Mesodermal cell (in vitro differentiated cells): ENCODE data around the gene SLCO2A1.
A peak's percentile ranks its signal among the peaks of the same experiment; 100 is the strongest.

Experiments
- H3K27ac ChIP-seq: 2 replicates; pipeline ENCODE4 v1.7.0; 2013; ENCODE audit warnings: mild to moderate bottlenecking, low read depth, low read length, moderate library complexity; ENCODE audit not compliant: severe bottlenecking
- H3K36me3 ChIP-seq: 2 replicates; pipeline ENCODE4 v1.7.1; 2013; ENCODE audit warnings: mild to moderate bottlenecking, low read length, moderate library complexity; ENCODE audit not compliant: control insufficient read depth, insufficient read depth
- H3K4me1 ChIP-seq: one replicate; pipeline ENCODE4 v1.7.1; 2013; ENCODE audit warnings: mild to moderate bottlenecking, low read length; ENCODE audit not compliant: insufficient read depth, control insufficient read depth, poor library complexity, severe bottlenecking
- H3K4me3 ChIP-seq: 2 replicates; pipeline ENCODE4 v1.7.0; 2013; ENCODE audit warnings: low read length, control low read depth, mild to moderate bottlenecking; ENCODE audit not compliant: insufficient read depth, poor library complexity, severe bottlenecking; ENCODE audit errors: extremely low read depth
- H3K9me3 ChIP-seq: 2 replicates; pipeline ENCODE4 v1.7.1; 2013; ENCODE audit warnings: mild to moderate bottlenecking, low read length, moderate library complexity; ENCODE audit not compliant: control insufficient read depth
- WGBS, 2 experiments: methylation state at CpG; one replicate each; pipeline ENCODE4 v1.1.5; 2013; ENCODE audit warnings: missing lambda C conversion rate in 2 of 2; ENCODE audit not compliant: insufficient coverage in 2 of 2; 5-methylcytosine and 5-hydroxymethylcytosine counted together

SLCO2A1 gene

GRCh38 chr3:133932009-133932408 lies 97.7 kb downstream of the SLCO2A1 start:
- Histone ChIP-seq H3K36me3 (no peaks in the 10 kb centered on the region), H3K27ac (no peak overlapping the region), H3K4me1 (no peaks in the 10 kb centered on the region), H3K4me3 (no peak overlapping the region), H3K9me3 (no peaks in the 10 kb centered on the region)
- 77 to 92% methylated on average over 5 to 6 of the region's 6 CpGs for WGBS, 2 experiments

DNA sequence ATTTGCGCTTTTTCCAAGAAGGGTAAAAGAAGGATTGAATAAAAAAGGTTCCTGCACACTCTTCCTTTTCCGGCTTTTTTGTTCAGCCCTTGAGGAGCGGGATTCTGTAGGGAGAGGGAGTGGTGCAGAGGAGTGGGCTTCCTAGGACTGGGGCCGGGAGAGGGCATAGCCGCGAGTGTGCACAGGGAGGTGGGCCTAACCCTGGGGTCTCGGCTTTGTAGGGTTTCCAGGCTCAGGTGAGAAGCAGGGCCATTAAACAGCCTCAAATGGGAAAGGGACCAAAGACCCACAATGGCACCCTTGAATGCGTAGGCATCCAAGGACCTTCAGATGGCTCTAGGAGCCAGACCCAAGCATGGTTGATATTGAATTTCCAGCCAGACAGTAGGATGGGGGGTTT lies 98.6 kb downstream of the SLCO2A1 start:
- H3K4me1 ChIP-seq, result no peaks in the 10 kb centered on the region
- 84 to 100% methylated on average over 3 to 7 of the region's 8 CpGs for WGBS, 2 experiments
- H3K27ac ChIP-seq, result no peak overlapping the region
- H3K4me3 ChIP-seq, result no peak overlapping the region
- H3K36me3 ChIP-seq, result no peaks in the 10 kb centered on the region
- no peaks in the 10 kb centered on the region for H3K9me3 ChIP-seq

DNA sequence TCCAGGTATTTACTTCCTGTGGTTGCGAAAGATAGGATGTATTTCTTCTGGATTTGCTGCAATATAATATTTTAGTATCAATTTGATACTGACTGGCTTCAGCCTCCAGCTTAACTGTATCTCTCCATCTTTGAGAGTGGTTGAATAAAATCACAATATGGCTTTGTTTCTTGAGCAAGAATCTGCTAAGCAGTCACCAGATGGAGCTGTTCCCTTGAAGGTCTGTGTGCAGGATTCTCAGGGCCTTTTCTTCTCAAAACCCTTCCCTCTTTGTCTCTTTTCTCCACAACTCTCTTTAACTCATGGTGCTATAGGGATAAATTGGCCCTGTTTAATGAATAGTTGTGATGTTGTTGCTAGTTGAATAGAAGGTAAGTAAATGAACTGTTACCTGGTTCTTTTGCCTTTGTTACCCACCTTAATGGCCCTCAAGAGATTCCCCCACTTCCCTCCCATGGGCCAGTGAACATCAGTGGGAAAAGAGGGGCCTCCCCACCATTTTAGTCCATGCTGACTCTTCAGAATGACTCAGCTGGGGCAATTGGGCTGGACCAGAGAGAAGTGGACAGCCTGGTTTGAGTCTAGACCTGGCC lies 99.3 kb downstream of the SLCO2A1 start:
- no peak overlapping the region for H3K27ac ChIP-seq
- H3K36me3 ChIP-seq, result no peaks in the 10 kb centered on the region
- H3K4me1 ChIP-seq, result no peaks in the 10 kb centered on the region
- H3K4me3 ChIP-seq, result no peak overlapping the region
- H3K9me3 ChIP-seq, result no peaks in the 10 kb centered on the region
- WGBS, 2 experiments, result no CpG with 5 or more reads among the region's 1 CpG

- 91 to 98% methylated on average over 10 to 13 of the region's 14 CpGs for WGBS, 2 experiments
- Histone ChIP-seq H3K27ac (no peak overlapping the region), H3K9me3 (no peaks in the 10 kb centered on the region), H3K4me1 (no peaks in the 10 kb centered on the region), H3K4me3 (no peak overlapping the region), H3K36me3 (no peaks in the 10 kb centered on the region)
Measured at GRCh38 chr3:133928903-133929607, 100.7 kb downstream of the SLCO2A1 start.

- Histone ChIP-seq H3K9me3 (no peaks in the 10 kb centered on the region), H3K36me3 (no peaks in the 10 kb centered on the region), H3K4me1 (no peaks in the 10 kb centered on the region), H3K27ac (no peak overlapping the region), H3K4me3 (no peak overlapping the region)
- 91 to 96% methylated on average over 14 to 17 of the region's 20 CpGs for WGBS, 2 experiments
Measured at GRCh38 chr3:133928136-133928893, 101.4 kb downstream of the SLCO2A1 start.

GRCh38 chr3:133927540-133928066 lies 102.1 kb downstream of the SLCO2A1 start:
- WGBS, 2 experiments, result 11 to 15% methylated on average over 28 to 34 of the region's 51 CpGs
- H3K4me3 ChIP-seq, result peak overlapping the region; percentile 46

GRCh38 chr3:133926736-133927539 lies 102.8 kb downstream of the SLCO2A1 start:
- no peak overlapping the region for H3K27ac ChIP-seq
- no peaks in the 10 kb centered on the region for H3K9me3 ChIP-seq
- H3K4me3 ChIP-seq, result peak overlapping the region; percentile 46
- H3K4me1 ChIP-seq, result no peaks in the 10 kb centered on the region
- WGBS, 2 experiments, result 19 to 24% methylated on average over 25 to 26 of the region's 34 CpGs
- H3K36me3 ChIP-seq, result no peaks in the 10 kb centered on the region

More at GRCh38 chr3:133927540-133928066, 102.1 kb downstream of the SLCO2A1 start:
- Histone ChIP-seq H3K36me3 (no peaks in the 10 kb centered on the region), H3K27ac (no peak overlapping the region), H3K9me3 (no peaks in the 10 kb centered on the region), H3K4me1 (no peaks in the 10 kb centered on the region)

GRCh38 chr3:133925960-133926735 lies 103.6 kb downstream of the SLCO2A1 start:
- H3K36me3 ChIP-seq, result no peaks in the 10 kb centered on the region
- H3K9me3 ChIP-seq, result no peaks in the 10 kb centered on the region
- no peak overlapping the region for H3K4me3 ChIP-seq
- no peak overlapping the region for H3K27ac ChIP-seq
- H3K4me1 ChIP-seq, result no peaks in the 10 kb centered on the region
- 90 to 97% methylated on average over 10 of the region's 10 CpGs for WGBS, 2 experiments

- H3K9me3 ChIP-seq, result no peaks in the 10 kb centered on the region
- no peak overlapping the region for H3K27ac ChIP-seq
- H3K4me1 ChIP-seq, result no peaks in the 10 kb centered on the region
- H3K4me3 ChIP-seq, result no peak overlapping the region
- WGBS, 2 experiments, result 100% methylated on average over 1 of the region's 4 CpGs; no CpG with 5 or more reads in 1 of the 2 experiments
- H3K36me3 ChIP-seq, result no peaks in the 10 kb centered on the region
Measured at GRCh38 chr3:133924041-133924440, 105.7 kb downstream of the SLCO2A1 start.
